HTR-8/SVneo (cell line): ENCODE results near the gene LYRM2.

Experiments
- DNase-seq: peaks from one replicate; pipeline ENCODE4 v3.0.0; 2011; ENCODE audit warnings: low spot score, mixed read lengths; ENCODE audit not compliant: insufficient read length
- FAIRE-seq: peaks from 2 replicates; lab custom pipeline; 2011; peaks lifted over from hg19 to GRCh38; lab: Jason Lieb, UNC

Gene LYRM2

GRCh38 chr6:89638320-89639195 lies at the start of gene LYRM2:
LYRM2 (minus strand) TSS chr6:89638747; CDS start chr6:89638716, 31 bp downstream.
- FAIRE-seq (peak; percentile 67), DNase-seq (peak; percentile 94)

- DNase-seq (no peak), FAIRE-seq (no peak)
These were observed 49.8 kb upstream of the LYRM2 start for GRCh38 chr6:89688328-89688727.

GRCh38 chr6:89685311-89685710 lies 46.8 kb upstream of the LYRM2 start:
- DNase-seq (no peak), FAIRE-seq (no peak)

- DNase-seq, result no peak
- FAIRE-seq, result no peak
These were observed 44.4 kb upstream of the LYRM2 start for GRCh38 chr6:89682991-89683390.

- no peak for FAIRE-seq
- no peak for DNase-seq
These were observed 43.5 kb upstream of the LYRM2 start for GRCh38 chr6:89681983-89682564.

- FAIRE-seq (no peak), DNase-seq (no peak)
These were observed 42.0 kb upstream of the LYRM2 start for GRCh38 chr6:89680551-89680950.

GRCh38 chr6:89680150-89680549 lies 41.6 kb upstream of the LYRM2 start:
- FAIRE-seq (no peak), DNase-seq (no peak)

- DNase-seq (no peak), FAIRE-seq (no peak)
These were observed 40.9 kb upstream of the LYRM2 start for GRCh38 chr6:89679215-89680120.

GRCh38 chr6:89678531-89678930 lies 40.0 kb upstream of the LYRM2 start:
- no peak for DNase-seq
- no peak for FAIRE-seq

- DNase-seq, result no peak
- FAIRE-seq, result no peak
These were observed 37.6 kb upstream of the LYRM2 start for GRCh38 chr6:89675949-89676748.

- no peak for FAIRE-seq
- no peak for DNase-seq
These were observed 32.5 kb upstream of the LYRM2 start for GRCh38 chr6:89670935-89671565.

GRCh38 chr6:89669002-89669401 lies 30.5 kb upstream of the LYRM2 start:
- DNase-seq (no peak), FAIRE-seq (no peak)

GRCh38 chr6:89667872-89668556 lies 29.5 kb upstream of the LYRM2 start:
- FAIRE-seq (no peak), DNase-seq (no peak)

- DNase-seq, result no peak
These were observed 24.2 kb upstream of the LYRM2 start for GRCh38 chr6:89662659-89663223.

GRCh38 chr6:89661559-89661958 lies 23.0 kb upstream of the LYRM2 start:
- DNase-seq, result no peak

More at GRCh38 chr6:89662659-89663223, 24.2 kb upstream of the LYRM2 start:
- FAIRE-seq, result no peak

GRCh38 chr6:89660981-89661380 lies 22.4 kb upstream of the LYRM2 start:
- DNase-seq (no peak), FAIRE-seq (no peak)

More at GRCh38 chr6:89661559-89661958, 23.0 kb upstream of the LYRM2 start:
- FAIRE-seq, result no peak

- no peak for DNase-seq
- FAIRE-seq, result no peak
These were observed 19.1 kb upstream of the LYRM2 start for GRCh38 chr6:89657445-89658158.

GRCh38 chr6:89655122-89655521 lies 16.6 kb upstream of the LYRM2 start:
- DNase-seq, result peak; percentile 42
- FAIRE-seq, result no peak
